Embryonic facial prominence (tissue), 1 donor: ENCODE data around the gene TRANK1.
"Not testable (repeated sequence)": the region's sequence is repeated elsewhere in the genome, so short reads cannot be mapped to it uniquely, and the experiment has no call there.

Experiments used
- DNase-seq: peaks from one replicate; pipeline ENCODE4 v3.0.0-alpha.2; 2016; ENCODE audit errors: extremely low spot score

TRANK1 gene

DNA sequence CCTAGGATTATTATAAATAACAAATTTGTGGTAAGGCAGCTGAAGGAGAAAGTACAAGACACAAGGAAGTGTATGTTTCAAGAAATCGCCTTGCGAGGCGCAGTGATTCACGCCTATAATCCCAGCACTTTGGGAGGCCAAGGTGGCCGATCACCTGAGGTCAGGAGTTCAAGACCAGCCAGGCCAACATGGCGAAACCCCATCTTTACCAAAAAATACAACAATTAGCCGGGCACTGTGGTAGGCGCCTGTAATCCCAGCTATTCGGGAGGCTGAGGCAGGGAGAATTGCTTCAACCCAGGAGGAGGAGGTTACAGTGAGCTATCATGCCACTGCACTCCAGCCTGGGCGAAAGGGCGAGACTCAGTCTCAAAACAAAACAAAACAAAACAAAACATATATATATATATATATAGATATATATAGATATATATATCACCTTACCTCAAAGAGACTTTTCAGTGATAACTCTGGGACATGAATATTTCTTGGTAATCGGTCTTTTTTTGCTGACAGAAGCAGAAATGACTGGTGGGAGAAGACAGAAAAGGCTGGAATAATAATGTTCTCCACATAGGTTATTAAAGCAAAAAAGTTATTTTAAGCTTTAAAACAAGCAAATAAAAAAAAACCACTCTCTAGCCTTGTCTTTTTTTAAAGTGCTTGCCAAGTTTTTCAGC lies 52.3 kb downstream of the TRANK1 start:
- no peak for DNase-seq

DNA sequence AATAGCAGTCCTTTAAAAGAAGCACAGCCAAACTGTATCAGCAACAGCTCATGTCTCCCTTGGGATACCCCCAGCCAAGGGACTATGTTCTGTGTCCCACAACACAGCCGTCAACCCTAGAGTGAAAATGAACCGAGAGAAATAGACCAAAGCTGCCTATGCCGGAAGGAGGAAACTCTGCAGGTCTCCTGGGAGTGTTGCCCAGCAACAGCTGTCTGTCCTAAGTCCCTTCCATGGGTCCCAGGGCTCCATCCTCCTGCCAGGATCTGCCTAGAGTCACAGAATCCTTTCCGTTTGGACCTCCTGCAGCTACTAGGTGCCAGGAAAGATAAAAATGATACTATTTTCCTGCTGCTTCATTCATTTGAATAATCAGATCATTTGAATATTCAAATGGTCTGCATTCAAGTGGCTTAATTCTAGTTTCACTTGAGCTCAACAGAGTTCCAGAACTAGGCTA lies 53.1 kb downstream of the TRANK1 start:
- no peak for DNase-seq

DNA sequence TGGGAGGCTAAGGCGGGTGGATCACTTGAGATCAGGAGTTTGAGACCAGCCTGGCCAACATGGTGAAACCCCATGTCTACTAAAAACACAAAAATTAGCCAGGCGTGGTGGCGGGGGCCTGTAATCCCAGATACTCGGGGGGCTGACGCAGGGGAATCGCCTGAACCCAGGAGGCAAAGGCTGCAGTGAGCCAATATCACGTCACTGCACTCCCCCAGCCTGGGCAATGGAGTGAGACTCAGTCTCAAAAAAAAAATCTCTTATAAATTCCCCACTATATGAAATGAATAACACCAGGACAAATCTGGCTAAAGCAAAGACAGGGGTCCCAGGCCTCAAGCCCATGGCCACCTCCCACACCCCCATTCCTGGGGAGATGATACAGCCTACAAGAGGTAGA lies 53.8 kb downstream of the TRANK1 start:
- DNase-seq: not testable (repeated sequence)

DNA sequence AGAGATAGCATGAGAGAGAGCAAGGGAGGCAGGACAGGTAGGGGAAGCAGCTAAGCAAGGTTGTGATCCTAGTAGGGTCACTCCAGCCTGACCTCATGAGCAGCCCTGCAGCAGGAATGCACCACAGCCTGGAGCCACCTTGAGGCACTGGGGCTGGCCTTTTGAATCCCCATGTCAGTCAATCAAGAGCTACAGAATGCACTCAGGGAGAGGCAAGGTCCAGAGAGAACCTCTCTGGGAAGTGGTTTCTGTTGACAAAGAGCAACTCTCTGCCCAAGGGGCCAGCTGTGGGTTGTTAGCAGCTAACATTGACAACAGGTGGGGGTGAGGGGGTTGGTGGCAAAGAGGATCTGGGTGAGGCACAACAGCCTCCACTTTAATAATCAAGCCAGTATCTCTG lies 54.6 kb downstream of the TRANK1 start:
- DNase-seq: no peak

DNA sequence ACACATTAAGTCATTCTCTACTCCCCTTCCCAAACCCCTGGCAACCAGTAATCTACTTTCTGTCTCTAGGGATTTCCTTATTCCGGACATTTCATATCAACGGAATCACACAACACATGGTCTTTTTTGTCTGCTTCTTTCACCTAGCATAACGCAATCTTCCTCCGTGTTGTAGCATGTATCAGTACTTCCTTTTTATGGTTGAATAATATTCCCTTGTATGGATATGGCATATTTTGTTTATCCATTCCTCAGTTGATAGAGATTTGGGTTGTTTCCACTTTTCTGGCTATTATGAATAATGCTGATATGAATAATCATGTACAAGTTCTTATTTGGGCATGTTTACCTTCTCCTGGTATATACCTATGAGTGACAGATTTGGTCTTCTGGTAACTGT lies 63.1 kb downstream of the TRANK1 start:
- no peak for DNase-seq

DNA sequence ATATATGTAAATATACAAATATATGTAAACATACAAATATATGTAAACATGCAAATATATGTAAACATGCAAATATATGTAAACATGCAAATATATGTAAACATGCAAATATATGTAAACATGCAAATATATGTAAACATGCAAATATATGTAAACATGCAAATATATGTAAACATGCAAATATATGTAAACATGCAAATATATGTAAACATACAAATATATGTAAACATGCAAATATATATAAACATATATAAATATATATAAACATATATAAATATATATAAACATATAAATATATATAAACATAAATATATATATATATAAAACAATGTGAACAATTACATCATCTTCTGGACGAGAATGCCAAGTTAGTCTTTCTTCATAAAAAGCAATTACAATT lies 65.0 kb downstream of the TRANK1 start:
- not testable (repeated sequence) for DNase-seq

DNA sequence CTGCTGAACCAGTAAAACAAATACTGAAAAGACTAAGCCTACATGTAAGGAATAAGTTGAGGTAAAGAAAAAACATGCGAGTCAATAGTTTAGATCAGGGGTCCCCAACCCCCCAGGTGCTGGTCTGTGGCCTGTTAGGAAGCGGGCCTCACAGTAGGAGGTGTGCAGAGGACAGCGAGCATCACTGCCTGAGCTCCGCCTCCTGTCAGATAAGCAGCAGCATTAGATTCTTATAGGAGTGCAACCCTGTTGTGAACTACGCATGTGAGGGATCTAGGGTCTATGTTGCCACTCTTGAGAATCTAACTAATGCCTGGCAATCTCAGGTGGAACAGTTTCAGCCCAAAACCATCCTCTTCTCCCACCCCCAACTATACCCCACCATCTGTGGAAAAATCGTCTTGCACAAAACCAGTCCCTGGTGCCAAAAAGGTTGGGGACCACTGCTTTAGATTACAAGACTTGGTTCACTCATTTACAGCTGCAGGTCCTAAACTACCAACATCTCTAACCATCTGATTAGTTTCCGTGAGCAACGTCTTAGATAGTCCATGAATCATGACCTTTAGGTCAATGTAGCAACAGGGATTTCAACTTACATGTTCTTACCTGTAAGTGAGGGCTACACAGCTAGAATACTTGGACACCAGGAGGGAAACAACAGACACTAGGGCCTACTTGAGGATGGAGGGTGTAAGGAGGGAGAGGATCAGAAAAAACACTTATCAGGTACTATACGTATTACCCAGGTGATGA lies 66.7 kb downstream of the TRANK1 start:
- DNase-seq: no peak

DNA sequence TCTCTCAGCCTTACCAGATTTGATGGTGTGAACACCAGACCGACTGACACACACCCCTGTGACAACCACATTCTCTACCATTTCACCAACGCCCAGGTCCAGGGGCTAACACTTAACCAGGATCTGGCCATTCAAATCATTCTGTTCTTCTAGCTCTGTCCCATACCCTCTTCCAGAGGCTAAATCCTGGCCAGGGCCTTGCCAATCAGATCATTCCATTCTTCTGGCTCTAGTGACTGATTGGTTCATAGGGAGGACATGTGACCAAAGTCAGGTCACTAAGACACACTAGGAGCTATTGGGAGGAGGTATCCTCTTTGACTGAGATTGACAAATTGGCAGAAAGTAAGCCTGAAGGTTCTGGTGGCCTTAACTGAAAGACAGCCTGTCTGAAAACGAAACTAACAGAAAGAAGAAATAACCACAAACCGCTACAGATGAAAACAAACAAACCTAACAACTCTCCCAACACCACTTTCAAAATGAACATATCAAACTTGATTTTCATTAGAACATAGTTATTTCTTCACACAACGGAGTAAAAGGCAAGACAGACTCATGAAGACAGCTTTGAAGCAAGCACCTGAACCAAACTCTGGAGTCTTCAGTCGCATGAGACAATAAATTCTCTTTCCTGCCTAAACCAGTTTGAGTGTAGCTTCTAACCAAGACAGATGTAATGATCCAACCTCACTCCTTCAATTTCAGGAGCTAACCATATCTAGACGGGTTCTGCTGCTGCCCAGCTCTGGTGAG lies 68.5 kb downstream of the TRANK1 start:
- DNase-seq: no peak

DNA sequence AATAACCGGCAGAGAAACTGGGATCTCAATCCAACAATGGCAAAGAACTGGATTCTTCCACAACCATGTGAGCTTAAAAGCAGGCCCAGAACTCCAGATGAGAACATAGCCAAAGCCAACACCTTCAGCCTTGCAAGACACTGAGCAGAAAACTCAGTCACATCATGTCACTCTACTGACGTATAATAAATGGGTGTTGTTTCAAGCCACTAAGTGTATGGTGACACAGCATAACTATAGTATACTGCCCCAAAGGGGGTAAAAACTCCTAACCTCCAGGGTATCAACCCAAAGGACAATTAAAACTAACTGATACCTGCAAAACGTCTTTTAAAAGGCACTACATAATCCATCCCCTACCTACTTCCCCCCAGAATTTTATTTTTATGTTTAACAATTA lies 69.5 kb downstream of the TRANK1 start:
- DNase-seq: no peak

DNA sequence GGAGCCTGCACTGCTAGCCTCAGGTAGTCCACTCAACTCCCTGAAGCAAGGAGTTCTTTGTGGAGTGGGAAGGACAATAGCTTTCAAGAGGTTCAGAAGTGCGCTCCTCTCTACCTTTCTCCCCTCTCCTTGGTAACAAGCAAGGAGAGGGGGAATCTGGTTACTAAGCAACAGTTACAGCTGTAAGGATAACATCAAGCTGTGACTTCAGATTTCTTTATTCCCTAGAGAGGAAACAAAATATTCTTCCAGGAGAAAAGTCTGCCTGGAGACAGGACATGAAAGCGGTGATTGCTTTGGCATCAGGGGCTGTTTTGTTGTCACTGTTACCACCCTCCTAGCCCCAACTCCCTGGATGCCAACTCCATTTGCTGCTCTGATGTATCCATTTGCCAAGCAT lies 70.4 kb downstream of the TRANK1 start:
- no peak for DNase-seq

DNA sequence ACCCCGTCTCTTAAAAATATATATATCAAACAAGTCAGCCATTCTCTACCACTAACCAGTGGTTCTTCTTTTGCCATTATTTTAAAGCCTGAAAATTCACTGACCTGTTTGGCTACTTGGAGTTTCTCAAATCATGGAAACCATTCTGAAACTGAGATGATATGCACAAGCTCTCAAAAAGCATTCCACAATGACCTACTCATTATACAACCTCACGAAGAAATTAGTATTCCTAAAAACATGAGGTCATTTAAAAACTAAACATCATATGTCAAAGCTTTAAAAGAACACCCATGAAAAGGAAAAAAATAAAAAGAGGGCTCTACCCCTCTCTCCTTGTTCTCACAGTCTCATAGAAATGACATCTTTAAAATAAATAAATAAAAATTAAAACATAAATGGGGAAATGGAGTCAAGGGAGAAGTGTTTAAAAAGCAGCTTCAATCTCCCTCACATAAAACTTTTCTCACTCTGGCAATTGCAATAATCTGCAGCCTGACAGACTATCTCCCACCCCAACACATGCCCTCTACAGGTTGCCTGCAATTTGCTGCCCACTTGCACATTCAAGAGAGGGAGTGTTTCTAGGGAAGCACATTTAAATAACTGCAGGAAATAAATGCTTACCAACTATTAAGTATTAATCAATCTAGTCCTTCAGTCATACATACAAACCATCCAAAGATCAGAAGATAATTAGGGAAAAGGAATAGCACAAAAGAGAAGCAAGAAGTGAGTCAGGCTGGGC lies 73.3 kb downstream of the TRANK1 start:
- DNase-seq: no peak

DNA sequence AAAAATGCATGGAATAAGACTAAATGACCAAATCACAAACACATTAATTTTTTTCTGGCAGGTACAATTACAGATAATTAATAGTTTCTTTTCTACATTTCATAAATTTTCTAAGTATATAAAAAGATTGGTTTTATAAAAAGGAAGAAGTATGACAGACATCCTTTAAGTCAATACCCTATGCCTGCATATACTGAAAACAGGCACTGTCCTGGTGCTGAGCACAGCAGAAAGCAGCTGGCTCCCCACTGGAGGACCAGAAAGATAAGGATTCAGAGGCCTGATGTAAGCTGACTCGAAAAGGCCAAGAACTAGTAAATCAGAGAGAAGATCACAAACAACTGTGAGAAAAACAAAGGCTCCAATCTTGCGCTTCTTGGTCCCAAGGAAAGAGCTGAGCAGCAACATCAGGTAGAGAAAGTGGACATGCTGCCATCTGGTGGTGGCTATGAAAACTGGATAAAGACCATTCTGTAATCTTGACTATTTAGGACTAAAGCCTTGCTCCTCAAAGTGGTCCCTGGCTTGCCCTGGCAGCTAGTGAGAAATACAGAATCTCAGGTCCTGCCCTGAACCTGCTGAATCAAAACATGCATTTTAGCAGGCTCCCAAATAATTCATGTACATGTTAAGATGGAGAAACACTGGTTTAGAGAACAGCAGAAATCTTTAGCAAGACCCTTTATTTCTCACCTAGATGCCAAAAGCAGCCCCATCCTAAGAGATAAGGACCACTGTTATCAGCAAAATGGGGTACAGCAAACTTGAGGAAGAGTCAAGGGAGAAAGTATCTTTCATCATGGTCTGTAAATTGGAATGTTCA lies 76.0 kb downstream of the TRANK1 start:
- peak; percentile 37 for DNase-seq

DNA sequence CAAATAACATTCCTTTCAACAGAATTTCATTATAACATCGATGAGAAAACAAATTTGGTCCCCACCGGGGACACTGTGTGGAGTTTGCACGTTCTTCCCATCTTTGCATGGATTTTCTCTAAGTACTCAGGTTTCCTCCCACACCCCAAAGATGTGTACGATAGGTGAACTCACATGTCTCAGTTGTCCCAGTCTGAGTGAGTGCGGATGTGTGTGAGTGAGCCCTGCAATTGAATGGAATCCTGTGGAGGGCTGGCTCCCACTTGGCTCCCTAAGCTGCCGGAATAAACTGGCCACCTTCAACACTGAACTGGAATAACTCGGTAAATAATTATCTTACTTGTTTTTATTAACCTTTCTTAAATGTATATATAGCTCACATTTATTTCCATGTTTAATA lies 77.0 kb downstream of the TRANK1 start:
- DNase-seq: no peak

DNA sequence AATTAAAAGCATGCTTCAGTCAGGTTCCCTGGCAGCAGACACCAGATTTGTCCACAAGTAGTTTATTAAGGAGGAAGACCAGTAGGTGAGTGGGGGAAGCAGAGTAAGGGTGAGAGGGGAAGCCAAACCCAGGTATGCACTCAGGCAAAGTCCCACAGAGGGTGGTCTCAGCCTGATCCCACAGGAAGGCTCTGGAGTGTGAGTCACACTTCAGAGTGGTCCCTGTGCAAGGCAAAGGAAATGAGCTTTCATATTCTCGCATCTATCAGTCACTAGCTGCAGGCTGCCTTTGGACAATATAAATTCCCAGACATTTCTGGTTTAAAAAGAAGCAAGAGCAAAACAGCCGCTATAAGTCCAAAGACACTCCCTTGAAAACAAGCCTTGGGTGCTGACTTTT lies 78.5 kb downstream of the TRANK1 start:
- no peak for DNase-seq

DNA sequence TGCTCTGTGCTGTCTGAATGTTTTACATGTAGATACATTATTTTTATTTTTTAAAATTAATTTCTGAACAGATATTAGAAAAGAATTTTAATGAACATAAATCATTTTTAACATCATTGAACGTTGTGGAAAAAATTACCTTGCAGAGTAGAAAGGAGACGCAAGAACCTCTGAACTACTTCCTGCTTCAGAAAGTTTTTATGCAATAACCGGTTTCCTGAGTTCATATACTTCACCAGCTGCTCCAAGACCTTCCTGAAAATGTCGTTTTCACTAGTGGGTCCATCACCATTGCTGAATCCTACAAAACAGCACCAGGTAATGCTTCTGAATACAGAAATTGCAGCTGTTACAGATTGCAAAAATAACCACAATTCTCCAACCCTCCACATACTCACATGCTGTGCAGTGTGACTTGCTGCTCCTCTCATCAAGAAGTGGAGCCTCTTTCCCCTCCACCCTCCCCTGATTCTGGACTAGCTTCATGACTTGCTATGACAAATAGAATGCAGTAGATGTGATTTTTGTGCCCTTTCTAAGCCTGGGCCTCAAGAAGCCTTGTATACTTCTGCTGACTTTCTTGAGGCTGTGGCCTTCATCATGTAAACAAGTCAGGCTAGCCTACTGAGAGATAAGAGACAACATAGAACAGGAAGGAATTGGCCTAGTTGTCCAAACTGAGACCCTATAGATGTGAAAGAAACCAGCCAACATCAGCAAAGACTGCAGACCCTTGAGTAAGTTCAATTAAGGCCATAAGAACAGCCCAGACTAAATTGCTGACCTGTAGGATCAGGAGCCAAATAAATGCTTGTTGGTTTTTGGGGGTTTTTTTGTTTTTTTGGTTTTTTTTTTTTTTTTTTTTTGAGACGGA lies 80.4 kb downstream of the TRANK1 start:
- DNase-seq: no peak

DNA sequence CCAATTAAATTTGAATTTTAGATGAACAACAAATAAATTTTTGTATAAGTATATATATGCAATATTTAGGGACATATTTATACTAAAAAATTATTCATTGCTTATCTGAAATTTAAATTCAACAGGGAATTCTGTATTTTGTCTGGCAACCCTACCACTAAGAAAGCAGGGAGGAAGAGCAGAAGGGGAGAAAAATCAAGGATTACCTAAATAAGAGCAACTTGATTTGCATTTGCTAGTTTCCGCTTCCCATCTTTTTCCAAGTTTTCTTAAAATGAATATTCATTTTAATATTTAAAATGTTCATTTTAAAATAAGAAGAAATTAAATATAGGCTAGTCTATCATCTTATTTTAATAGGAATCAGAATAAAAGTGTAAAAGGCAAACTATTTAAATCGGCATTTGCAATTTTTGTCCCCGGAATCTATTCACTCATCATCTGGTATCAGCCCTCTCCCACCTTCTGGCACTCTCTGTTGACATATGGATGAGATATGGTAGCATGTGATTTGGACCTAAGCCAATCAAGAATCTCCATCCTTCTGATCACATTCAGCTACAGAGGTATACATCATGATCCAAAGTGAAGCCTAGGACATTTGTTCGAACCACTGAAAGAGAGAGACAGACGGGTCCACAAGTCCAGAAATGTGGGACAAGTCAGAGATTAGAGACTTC lies 82.6 kb downstream of the TRANK1 start:
- no peak for DNase-seq

DNA sequence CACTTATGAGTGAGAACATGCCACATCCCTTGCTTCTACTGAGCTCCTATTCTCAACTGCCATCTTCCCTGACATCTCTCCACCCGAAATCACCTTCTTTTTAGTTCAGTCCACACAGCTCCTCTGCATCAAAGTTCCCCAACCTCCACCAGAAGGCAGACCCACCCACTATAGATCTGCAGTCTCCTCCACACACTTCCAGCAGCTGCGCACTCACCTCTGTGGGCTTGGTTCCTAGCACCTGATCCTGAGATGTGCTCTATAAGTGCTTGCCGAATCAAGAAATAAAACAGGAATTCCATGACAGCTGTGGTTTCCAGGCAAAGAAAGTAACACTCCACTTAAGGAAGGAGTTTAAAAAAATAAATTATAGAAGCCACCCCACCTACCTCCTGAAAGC lies 85.4 kb downstream of the TRANK1 start:
- DNase-seq: no peak

DNA sequence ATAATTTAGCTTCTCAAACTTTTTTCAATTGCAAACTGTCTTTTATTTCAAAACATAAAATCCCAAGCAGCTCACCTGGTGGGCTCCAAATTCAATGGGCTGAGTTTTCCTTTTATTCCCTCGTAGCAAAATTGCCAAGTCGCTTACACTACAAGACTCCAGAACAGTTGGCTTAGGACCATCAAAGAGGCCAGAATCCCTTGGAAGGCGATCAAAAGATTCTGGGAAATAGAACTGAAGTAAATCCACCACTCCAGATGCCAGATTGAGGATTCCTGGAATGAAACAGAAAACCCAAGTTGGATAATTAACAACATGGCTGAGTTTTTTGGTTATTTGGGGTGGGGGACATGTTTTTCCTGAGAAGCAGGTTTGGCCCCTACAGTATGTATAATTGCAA lies 92.8 kb downstream of the TRANK1 start:
- DNase-seq: no peak

DNA sequence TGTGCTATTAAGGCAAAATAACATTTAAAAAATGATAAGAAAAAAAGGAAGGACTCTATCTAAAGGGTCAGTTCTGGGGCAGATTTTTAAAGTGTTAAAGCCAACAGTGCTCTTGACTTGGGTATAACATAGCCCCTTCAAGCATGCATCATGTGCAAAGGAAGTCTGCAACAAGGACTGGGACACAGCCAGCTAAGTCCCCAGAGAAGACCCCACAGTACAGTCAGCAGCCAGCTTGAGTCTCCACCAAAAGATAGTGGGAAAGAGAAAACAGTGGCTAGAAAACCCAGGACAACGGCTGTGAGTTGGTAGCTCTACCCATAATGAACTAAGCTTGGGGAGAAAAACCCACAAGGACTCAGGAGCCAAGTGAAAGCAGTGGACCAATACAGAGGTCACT lies 94.1 kb downstream of the TRANK1 start:
- DNase-seq: no peak

DNA sequence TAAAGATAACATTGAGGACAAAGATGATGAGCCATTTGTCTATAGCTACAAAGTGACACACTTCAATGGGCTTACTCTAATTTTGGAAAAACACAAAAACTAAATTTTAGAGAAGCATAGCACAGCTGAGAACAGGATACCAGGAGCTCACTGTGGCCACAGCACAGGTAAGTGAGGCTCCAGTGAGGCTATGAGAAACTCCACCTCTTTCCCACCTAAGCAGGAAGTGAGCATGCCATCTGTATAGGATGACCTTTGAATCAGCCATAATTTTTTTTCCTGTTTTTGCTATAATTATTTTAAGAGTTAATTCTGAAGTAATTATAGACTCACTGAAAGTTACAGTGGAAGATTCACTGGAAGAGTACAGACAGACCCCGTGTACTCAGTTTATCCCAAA lies 98.4 kb downstream of the TRANK1 start:
- no peak for DNase-seq
